Measurements from ENCODE around the gene ACVR2A. TPM values are rescaled to one million over a fixed set of nuclear protein-coding genes. Genes with fewer than 3 reads are reported as not detected.

ACVR2A gene
- 1 to 10 TPM; 1.1 to 3.5 TPM for total RNA-seq

DNA sequence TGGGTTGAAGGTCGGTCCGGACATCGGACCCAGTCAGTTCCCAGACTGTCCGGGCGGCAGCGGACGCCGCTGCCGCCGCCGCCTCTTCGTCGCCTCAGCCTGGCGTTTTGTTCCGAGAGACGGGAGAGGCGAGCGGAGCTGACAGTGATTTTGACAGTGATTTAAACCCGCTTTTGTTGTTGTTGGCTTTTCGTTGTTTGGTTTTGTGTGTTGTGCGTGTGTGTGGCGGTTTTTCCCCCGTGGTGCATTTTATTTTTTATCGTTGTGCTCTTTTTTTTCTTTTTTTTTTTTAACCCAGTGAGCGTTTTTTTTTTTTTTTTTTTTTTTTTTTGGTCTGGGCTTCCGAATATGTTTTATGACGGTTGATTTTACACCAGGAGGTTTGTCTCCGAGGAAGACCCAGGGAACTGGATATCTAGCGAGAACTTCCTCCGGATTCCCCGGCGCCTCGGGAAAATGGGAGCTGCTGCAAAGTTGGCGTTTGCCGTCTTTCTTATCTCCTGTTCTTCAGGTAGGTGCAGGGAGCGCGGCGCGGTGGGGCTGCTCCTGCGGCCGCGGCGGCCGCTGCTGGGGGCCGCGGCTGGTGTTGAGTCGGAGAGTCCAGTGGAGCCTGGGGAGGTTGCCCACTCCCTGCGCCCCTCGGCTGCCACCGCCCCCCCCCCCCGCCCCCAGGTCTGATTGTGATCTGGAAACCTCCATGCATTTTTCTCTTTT is at the start of gene ACVR2A:
Gene ACVR2A (plus strand): TSS at position 333 of the 714 bp plus-strand sequence. CDS start 124 bp downstream, at position 457.
- Mint-ChIP-seq H3K4me3 (peak within 1 kb of the TSS; percentile 92), H3K27me3 (peaks cover 10 to 29% of the 10 kb centered on the region in 2 donors), H3K27ac (peak within 1 kb of the TSS; percentile 72 to 94), H3K4me1 (ENCODE audit: low read depth in 2 of 2) (peaks cover 30 to 42% of the 10 kb centered on the region in 2 donors), H3K9me3 (no peaks in the 10 kb centered on the region), H3K36me3 (no peaks in the 10 kb centered on the region)
- DNase-seq (ENCODE audit: low spot score): no peak
- ATAC-seq: peak; percentile 57 to 64

- H3K4me1 Mint-ChIP-seq (ENCODE audit: low read depth in 2 of 2): peaks cover 0 to 9% of the 10 kb centered on the region in 2 donors
- no peak overlapping the region for H3K4me3 Mint-ChIP-seq
- no peaks in the 10 kb centered on the region for H3K36me3 Mint-ChIP-seq
- no peak for ATAC-seq
- no peaks in the 10 kb centered on the region for H3K9me3 Mint-ChIP-seq
- DNase-seq (ENCODE audit: low spot score): no peak
- peaks cover 0 to 2% of the 10 kb centered on the region in 2 donors for H3K27me3 Mint-ChIP-seq
- H3K27ac Mint-ChIP-seq: no peak overlapping the region
Measured at GRCh38 chr2:147800316-147800715, 44.5 kb upstream of the ACVR2A start.

DNA sequence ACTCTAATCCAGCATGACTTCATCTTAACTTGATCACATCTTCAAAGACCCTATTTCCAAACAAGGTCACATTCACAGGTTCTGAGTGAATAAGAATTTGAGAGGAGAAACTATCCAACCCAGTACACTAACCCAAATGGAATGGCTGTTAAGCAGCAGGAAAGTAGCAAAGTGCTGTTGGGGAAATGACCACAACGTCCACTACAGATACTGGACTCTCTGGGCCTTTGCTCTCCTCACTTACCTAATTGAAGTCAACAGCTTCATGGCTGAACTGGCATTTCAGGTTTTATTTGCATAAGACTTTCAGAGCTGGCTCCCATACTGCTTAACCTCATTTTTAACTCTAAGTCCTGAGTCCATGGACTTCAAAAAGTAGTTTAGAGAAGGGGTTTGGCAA is 38.0 kb upstream of the ACVR2A start:
- Mint-ChIP-seq H3K4me3 (no peak overlapping the region), H3K4me1 (ENCODE audit: low read depth in 2 of 2) (no peaks in the 10 kb centered on the region), H3K36me3 (no peaks in the 10 kb centered on the region), H3K27ac (no peak overlapping the region), H3K27me3 (peaks cover 11 to 18% of the 10 kb centered on the region in 2 donors), H3K9me3 (no peaks in the 10 kb centered on the region)
- DNase-seq (ENCODE audit: low spot score) (no peak), ATAC-seq (no peak)

DNA sequence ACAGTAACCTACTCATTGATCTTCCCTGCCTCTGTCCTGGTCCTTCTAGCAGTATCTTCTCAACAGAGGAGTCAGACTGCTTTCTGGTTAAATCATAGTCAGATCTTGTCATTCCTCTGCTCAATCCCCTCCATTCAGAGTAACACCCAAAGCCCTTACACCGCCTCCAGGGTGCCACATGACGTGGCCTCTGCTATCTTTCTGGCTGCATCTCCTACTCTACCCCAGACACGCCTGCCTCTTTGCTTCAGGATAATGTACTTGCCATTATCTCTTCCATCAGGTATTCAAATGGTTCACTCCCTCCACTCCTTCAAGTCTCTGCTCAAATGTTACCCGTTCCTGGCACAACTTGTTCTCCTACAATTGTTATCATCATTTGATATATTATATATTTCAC is 36.3 kb upstream of the ACVR2A start:
- ATAC-seq: no peak
- Mint-ChIP-seq H3K36me3 (no peaks in the 10 kb centered on the region), H3K27me3 (peaks cover 11 to 18% of the 10 kb centered on the region in 2 donors), H3K9me3 (no peaks in the 10 kb centered on the region), H3K4me3 (no peak overlapping the region), H3K4me1 (ENCODE audit: low read depth in 2 of 2) (no peaks in the 10 kb centered on the region), H3K27ac (no peak overlapping the region)
- no peak for DNase-seq (ENCODE audit: low spot score)

DNA sequence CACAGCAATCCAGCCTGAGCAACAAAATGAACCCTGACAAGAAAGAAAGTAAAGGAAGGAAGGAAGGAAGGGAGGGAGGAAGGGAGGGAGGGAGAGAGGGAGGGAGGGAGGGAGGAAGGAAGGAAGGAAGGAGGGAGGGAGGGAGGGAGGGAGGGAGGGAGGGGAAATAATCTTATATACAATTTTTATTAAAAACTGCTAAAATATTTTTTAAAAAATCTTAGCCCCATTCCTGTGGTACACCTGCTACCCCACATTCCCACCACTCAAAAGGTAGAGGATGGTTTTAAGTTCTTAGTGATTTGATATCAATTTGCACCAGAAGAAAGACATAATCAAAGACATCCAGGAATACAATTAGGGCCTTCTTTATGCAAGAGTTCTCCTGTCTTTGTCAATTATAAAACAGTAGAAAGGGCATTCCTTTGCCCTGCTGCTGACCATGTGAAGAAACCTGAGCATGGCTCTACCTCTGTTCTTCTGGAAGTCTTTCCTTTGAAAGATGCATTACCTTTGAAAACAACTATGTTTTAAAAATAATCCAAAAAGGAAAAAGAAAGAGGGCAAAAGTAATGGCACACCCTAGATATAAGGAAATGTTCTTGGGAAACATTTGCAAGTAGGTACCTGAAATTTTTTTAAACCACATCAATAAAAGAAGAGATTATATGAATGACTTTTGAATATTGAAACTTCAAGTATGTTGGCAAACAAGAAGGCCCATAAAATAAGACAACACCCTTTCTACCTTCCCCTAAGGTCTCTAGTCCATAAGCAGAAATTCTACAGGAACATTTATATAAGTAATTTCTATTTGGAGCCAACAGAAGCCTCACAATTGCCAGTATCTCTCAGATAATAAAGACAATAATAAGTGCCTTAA is 33.7 kb upstream of the ACVR2A start:
- no peaks in the 10 kb centered on the region for H3K36me3 Mint-ChIP-seq
- no peak overlapping the region for H3K4me3 Mint-ChIP-seq
- no peaks in the 10 kb centered on the region for H3K9me3 Mint-ChIP-seq
- peaks cover 11 to 18% of the 10 kb centered on the region in 2 donors for H3K27me3 Mint-ChIP-seq
- DNase-seq (ENCODE audit: low spot score): no peak
- ATAC-seq: no peak
- H3K4me1 Mint-ChIP-seq (ENCODE audit: low read depth in 2 of 2): no peaks in the 10 kb centered on the region
- H3K27ac Mint-ChIP-seq: no peak overlapping the region

DNA sequence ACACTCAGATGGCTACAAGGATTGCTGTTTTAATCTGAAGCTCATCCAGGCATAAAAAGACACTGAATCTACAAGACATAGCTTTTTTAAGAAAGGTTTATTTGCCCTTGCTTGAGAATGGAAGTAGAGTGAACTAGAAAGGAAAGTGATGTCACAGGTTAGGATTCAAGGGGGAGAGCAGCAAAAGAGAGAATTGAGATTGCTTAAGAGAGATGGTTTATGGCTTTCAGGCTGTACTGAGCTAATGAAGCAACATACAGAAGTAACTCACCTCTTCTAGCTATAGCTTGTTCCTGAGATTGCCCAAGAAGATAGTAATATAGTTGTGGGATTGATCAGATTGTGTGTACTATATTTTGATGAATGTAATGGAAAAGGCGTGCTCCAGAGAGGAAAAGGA is 26.1 kb upstream of the ACVR2A start:
- Mint-ChIP-seq H3K9me3 (no peaks in the 10 kb centered on the region), H3K27ac (no peak overlapping the region), H3K4me1 (ENCODE audit: low read depth in 2 of 2) (no peaks in the 10 kb centered on the region), H3K27me3 (peaks cover 21 to 24% of the 10 kb centered on the region in 2 donors), H3K4me3 (no peak overlapping the region), H3K36me3 (peaks cover 10% of the 10 kb centered on the region)
- ATAC-seq (no peak), DNase-seq (ENCODE audit: low spot score) (no peak)

GRCh38 chr2:147824620-147825019 is 20.2 kb upstream of the ACVR2A start:
- H3K4me1 Mint-ChIP-seq (ENCODE audit: low read depth in 2 of 2): no peaks in the 10 kb centered on the region
- H3K27ac Mint-ChIP-seq: no peak overlapping the region
- peaks cover 19 to 23% of the 10 kb centered on the region in 2 donors for H3K27me3 Mint-ChIP-seq
- DNase-seq (ENCODE audit: low spot score) (no peak), ATAC-seq (no peak)
- H3K36me3 Mint-ChIP-seq: peaks cover 10% of the 10 kb centered on the region
- no peak overlapping the region for H3K4me3 Mint-ChIP-seq
- H3K9me3 Mint-ChIP-seq: no peaks in the 10 kb centered on the region

DNA sequence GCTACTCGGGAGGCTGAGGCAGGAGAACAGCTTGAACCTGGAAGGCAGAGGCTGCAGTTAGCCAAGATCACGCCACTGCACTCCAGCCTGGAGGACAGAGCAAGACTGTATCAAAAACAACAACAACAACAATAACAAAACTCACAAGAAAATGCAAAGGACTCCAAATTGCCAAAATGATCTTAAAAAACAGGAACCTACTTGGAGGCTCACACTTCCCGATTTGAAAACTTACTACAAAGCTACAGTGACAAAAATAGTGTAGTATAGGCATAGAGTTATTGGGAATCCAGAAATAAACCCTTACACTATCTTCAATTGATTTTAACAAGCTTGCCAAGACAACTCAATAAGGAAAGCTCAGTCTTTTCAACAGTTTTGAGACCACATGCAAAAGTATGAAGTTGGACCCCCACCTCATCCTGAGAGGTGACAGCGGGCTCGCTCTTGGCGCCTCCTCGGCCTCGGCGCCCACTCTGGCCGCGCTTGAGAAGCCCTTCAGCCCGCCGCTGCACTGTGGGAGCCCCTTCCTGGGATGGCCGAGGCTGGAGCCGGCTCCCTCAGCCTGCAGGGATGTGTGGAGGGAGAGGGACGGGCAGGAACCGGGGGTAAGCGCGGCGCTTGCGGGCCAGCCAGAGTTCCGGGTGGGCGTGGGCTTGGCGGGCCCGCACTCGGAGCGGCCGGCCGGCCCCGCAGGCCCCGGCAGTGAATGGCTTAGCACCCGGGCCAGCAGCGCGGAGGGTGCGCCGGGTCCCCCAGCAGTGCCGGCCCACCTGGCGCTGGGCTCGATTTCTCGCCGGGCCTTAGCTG is 18.3 kb upstream of the ACVR2A start:
- Mint-ChIP-seq H3K27me3 (peaks cover 15 to 23% of the 10 kb centered on the region in 2 donors), H3K9me3 (no peaks in the 10 kb centered on the region), H3K4me1 (ENCODE audit: low read depth in 2 of 2) (no peaks in the 10 kb centered on the region), H3K36me3 (peaks cover 10% of the 10 kb centered on the region), H3K4me3 (no peak overlapping the region), H3K27ac (no peak overlapping the region)
- DNase-seq (ENCODE audit: low spot score) (no peak), ATAC-seq (no peak)

GRCh38 chr2:147827088-147827375 is 17.8 kb upstream of the ACVR2A start:
- no peak for DNase-seq (ENCODE audit: low spot score)
- Mint-ChIP-seq H3K9me3 (no peaks in the 10 kb centered on the region), H3K27me3 (peaks cover 15 to 23% of the 10 kb centered on the region in 2 donors), H3K4me1 (ENCODE audit: low read depth in 2 of 2) (no peaks in the 10 kb centered on the region), H3K4me3 (no peak overlapping the region), H3K36me3 (peaks cover 10% of the 10 kb centered on the region), H3K27ac (no peak overlapping the region)
- no peak for ATAC-seq

DNA sequence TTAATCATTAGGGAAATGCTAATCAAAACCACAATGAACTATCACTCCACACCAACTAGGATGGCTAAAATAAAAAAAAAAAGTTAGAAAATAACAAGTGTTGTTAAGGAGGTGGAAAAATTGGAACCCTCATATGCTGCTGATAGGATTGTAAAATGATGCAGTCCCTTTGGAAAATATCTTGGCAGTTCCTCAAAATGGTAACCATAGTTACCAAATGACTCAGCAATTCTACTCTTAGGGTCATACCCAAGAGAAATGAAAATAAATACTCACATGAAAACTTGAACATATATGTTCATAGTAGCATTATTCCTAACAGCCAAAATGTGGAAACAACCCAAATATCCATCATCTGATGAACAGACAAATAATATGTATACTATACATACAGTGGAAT is 15.7 kb upstream of the ACVR2A start:
- H3K27ac Mint-ChIP-seq: no peak overlapping the region
- DNase-seq (ENCODE audit: low spot score) (no peak), ATAC-seq (no peak)
- no peaks in the 10 kb centered on the region for H3K36me3 Mint-ChIP-seq
- no peaks in the 10 kb centered on the region for H3K9me3 Mint-ChIP-seq
- H3K27me3 Mint-ChIP-seq: peaks cover 0 to 18% of the 10 kb centered on the region in 2 donors
- H3K4me1 Mint-ChIP-seq (ENCODE audit: low read depth in 2 of 2): no peaks in the 10 kb centered on the region
- no peak overlapping the region for H3K4me3 Mint-ChIP-seq

- Mint-ChIP-seq H3K4me1 (ENCODE audit: low read depth in 2 of 2) (no peaks in the 10 kb centered on the region), H3K9me3 (no peaks in the 10 kb centered on the region), H3K27ac (no peak overlapping the region), H3K36me3 (peaks cover 6% of the 10 kb centered on the region), H3K27me3 (peaks cover 42 to 47% of the 10 kb centered on the region in 2 donors), H3K4me3 (no peak overlapping the region)
- ATAC-seq: no peak
- no peak for DNase-seq (ENCODE audit: low spot score)
Measured at GRCh38 chr2:147836099-147836498, 8.7 kb upstream of the ACVR2A start.

DNA sequence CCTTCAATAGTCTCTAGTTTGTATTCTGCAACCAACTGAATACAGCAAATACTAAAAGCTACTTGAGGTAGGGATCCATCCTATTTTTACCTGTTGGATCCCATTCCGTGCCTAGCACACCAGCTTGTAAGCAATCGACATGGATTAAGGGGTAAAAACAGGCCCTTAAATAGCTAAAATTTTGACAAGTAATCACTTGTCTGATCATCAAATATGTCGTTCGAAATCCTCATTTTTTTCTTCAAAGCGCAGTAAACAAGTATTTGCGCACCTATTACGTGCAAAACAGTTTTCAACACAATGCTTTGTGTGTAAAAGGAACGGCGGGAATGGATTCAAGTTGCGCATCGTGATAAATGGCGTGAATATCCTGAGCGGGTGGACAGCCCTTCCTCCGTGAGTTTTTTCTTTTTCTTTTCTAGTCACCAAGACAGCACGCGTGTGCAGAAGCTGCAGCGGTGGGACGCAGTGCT is 1.4 kb upstream of the ACVR2A start:
- DNase-seq (ENCODE audit: low spot score) (no peak), ATAC-seq (no peak)
- H3K27ac Mint-ChIP-seq: peak overlapping the region; percentile 72 to 94
- peak overlapping the region; percentile 92 for H3K4me3 Mint-ChIP-seq
- peaks cover 22 to 44% of the 10 kb centered on the region in 2 donors for H3K27me3 Mint-ChIP-seq
- H3K4me1 Mint-ChIP-seq (ENCODE audit: low read depth in 2 of 2): peaks cover 29 to 42% of the 10 kb centered on the region in 2 donors
- no peaks in the 10 kb centered on the region for H3K9me3 Mint-ChIP-seq
- H3K36me3 Mint-ChIP-seq: peaks cover 6% of the 10 kb centered on the region

DNA sequence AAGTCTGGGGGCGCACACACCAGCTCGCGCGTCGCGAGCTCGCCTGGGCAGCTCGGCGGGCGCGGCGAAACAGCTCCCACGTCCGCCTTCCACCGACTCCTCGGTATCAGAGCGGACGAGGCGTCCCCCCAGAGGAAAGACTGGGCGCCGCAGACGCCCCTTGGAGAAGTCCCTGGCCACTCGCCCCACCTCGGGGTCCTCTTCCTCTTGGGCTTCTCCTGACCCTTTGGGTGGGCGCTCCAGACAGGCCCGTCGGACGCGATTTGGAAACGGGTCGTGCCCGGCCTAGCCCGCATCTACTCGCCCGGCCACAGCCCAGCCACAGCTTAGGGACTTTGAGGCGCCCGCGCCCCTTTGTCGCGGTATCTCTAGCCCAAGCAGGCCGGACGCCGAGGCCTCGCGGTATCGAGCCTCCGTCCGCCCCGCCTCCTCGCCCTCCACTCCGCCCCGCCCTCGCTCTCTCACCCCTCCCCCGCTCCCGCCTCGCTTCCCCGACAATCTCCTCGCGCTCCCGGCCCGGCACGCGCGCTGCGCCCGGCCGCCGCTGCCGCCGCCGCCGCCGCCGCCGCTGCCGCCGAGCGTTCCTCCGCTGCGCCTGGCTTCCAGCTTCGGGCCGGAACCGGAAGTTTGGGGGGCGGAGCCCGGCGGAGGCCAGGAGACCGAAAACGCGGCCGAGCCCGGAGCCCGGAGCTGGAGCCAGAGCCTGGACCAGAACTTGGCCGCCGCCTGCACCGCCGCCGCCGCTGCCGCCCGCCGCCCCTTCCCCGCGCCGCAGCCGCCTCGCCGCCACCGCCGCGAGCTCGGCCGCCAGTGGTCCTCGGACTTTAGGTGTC is 749 bp upstream of the ACVR2A start:
- H3K4me3 Mint-ChIP-seq: peak overlapping the region; percentile 92
- H3K9me3 Mint-ChIP-seq: no peaks in the 10 kb centered on the region
- H3K4me1 Mint-ChIP-seq (ENCODE audit: low read depth in 2 of 2): peaks cover 30 to 42% of the 10 kb centered on the region in 2 donors
- H3K27ac Mint-ChIP-seq: peak overlapping the region; percentile 72 to 94
- H3K27me3 Mint-ChIP-seq: peaks cover 16 to 37% of the 10 kb centered on the region in 2 donors
- DNase-seq (ENCODE audit: low spot score) (peak; percentile 92), ATAC-seq (peak; percentile 91 to 93)
- peaks cover 6% of the 10 kb centered on the region for H3K36me3 Mint-ChIP-seq
